Esophagus muscularis mucosa (tissue), 3 donors: Measurements from ENCODE around the gene ETFA.

Experiments
- CTCF ChIP-seq, 3 experiments: fragments of 200-600 bp in 2 of 3; fragments of 450-650 bp in 1 of 3; sonication (generic) in 2 of 3; IDR thresholded peaks; one replicate each; pipeline ENCODE4 v1.5.1; 2017 to 2019; ENCODE audit warnings: antibody characterized with exemption in 3 of 3, mild to moderate bottlenecking in 2 of 3, moderate library complexity in 1 of 3
- POLR2A ChIP-seq: fragments of 450-650 bp; IDR thresholded peaks from one replicate; pipeline ENCODE4 v1.6.1; 2017; ENCODE audit warnings: antibody characterized with exemption, moderate library complexity, mild to moderate bottlenecking, low read depth
- POLR2AphosphoS5 ChIP-seq, 2 donors: sonication (generic); formaldehyde crosslinking; IDR thresholded peaks; one replicate each; pipeline ENCODE4 v1.6.1; 2017; ENCODE audit warnings: antibody characterized with exemption in 2 of 2

GRCh38 chr15:76177491-76178040 is 133.7 kb downstream of the ETFA start:
- TF ChIP-seq POLR2A = no peak
- TF ChIP-seq CTCF (IDR thresholded peaks at IDR 0.05) = no peak
- peak; percentile 13 to 26 for TF ChIP-seq POLR2AphosphoS5 (IDR thresholded peaks at IDR 0.05)
